GM12872 (cell line): ENCODE results near the gene CPT1A.

Experiments used
- TF ChIP-seq, protein P1 (sequence below): IDR thresholded peaks from 3 replicates; pipeline ENCODE4 v1.5.1; 2011; ENCODE audit warnings: low read depth, mild to moderate bottlenecking, low read length, moderate library complexity; ENCODE audit not compliant: insufficient read depth

Gene CPT1A

DNA sequence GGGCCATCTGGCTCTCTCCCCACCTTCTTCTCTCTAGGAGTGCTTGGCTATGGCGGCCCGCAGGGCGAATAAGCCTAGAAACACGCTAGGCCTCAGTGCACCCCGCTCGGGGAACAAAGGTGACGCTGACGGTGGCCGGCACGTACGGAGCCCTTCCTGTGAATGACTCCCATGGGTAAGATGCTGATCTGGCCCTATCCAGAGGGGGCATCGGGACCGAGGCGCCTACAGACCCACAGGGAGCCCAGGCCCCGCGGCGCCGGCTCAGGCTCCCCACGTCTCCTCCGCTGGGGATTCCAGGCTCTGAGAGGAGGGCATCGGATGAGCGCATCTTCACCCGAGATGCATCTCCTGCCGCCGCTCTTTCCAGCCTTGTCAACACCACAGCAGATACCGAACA is 59.0 kb downstream of the CPT1A start:
- TF ChIP-seq, protein P1, sequence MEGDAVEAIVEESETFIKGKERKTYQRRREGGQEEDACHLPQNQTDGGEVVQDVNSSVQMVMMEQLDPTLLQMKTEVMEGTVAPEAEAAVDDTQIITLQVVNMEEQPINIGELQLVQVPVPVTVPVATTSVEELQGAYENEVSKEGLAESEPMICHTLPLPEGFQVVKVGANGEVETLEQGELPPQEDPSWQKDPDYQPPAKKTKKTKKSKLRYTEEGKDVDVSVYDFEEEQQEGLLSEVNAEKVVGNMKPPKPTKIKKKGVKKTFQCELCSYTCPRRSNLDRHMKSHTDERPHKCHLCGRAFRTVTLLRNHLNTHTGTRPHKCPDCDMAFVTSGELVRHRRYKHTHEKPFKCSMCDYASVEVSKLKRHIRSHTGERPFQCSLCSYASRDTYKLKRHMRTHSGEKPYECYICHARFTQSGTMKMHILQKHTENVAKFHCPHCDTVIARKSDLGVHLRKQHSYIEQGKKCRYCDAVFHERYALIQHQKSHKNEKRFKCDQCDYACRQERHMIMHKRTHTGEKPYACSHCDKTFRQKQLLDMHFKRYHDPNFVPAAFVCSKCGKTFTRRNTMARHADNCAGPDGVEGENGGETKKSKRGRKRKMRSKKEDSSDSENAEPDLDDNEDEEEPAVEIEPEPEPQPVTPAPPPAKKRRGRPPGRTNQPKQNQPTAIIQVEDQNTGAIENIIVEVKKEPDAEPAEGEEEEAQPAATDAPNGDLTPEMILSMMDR = no peak

DNA sequence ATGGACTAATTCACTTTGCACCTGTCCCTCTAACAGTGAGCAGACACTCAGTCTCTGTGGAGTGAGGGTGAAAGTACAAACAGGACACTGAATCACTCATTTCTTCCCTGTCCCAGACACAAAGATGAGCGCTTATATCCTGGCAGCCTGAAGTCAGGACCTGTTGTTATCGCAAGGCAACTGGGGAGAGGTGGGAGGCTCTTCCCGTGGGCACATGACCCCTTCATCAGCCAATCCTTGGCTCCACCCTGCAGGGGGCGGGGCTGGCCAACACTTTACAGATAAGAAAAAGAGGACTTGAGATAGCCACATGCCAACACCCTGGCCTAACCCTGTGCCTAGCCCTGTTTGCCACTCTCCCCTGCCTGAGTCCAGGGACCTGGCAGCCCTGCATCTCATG is 60.9 kb downstream of the CPT1A start:
- TF ChIP-seq, protein P1 = no peak

DNA sequence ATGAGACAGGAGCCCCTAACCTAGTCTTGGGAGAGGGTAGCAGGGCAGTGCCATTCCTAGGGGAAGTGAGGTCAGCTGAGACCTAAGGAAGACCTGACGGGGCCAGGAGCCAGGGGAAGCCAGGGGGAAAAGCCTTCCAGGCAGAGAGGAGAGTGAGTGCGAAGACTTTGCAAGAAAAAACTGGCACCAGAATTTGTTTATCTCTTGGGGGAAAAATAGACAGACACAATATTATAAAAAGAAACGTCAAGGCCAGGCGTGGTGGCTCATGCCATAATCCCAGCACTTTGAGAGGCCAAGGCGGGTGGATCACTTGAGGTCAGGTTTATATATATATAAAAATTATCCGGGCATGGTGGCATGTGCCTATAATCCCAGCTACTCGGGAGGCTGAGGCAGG is 63.5 kb downstream of the CPT1A start:
- TF ChIP-seq, protein P1 = no peak

DNA sequence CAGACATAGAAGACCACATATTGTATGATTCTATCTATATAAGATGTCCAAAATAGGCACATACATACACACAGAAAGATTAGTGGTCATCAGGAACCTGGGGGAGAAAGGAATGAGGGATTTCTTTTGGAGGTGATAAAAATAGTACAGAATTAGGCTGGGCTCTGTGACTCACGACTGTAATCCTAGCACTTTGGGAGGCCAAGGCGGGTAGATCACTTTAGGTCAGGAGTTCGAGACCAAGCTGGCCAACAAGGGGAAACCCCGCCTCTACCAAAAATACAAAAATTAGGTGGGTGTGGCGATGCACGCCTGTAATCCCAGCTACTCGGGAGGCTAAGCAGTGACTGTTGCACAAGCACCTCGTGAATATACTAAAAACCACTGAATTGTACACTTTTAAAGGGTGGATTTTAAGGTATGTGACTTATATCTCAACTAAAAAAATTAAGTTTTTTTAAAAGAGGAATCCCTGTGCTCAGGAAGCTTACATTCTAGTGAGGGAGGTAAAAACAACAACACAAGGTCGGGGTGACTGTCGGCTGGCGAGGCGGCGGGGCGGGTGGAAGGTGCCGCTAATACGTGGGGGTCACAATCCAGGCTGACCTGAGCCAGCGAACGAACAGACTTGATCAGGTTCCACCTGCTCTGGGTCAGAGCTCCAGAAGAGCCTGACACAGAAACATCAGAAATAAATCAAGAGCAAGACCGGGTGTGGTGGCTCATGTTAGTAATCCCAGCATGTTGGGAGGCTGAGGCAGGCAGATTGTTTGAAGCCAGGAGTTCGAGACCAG is 65.1 kb downstream of the CPT1A start:
- TF ChIP-seq, protein P1 = no peak

DNA sequence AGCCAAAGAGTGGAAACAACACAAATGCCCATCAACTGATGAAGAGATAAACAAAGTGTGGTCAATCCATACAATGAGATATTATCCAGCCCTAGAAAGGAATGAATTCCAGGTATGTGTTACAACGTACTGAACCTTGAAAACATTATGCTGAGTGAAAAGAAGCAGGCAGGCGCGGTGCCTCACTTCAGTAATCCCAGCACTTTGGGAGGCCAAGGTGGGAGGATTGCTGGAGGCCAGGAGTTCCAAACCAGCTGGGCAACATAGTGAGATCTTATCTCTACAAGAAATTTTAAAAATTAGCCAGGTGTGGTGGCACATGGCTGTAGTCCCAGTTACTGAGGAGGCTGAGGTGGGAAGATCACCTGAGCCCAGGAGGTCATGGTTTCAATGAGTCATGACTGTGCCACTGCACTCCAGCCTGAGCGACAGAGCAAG is 65.7 kb downstream of the CPT1A start:
- TF ChIP-seq, protein P1 = no peak

DNA sequence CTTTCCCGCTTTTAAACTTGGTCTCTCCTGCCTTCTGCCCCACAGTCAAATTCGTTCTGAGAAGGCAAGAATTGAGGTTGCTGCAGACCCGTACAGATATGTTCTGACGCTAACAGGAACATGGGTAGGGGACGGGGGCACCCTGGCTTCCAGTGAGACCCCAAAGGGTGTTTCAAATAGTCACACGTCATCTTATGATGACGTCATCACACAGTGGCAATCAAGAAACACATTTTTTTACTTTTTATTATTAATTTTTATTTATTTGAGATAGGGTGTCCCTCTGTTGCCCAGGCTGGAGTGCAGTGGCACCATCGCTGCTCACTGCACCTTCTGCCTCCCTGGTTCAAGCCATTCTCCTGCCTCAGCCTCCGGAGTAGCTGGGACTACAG is 67.5 kb downstream of the CPT1A start:
- TF ChIP-seq, protein P1 = no peak

DNA sequence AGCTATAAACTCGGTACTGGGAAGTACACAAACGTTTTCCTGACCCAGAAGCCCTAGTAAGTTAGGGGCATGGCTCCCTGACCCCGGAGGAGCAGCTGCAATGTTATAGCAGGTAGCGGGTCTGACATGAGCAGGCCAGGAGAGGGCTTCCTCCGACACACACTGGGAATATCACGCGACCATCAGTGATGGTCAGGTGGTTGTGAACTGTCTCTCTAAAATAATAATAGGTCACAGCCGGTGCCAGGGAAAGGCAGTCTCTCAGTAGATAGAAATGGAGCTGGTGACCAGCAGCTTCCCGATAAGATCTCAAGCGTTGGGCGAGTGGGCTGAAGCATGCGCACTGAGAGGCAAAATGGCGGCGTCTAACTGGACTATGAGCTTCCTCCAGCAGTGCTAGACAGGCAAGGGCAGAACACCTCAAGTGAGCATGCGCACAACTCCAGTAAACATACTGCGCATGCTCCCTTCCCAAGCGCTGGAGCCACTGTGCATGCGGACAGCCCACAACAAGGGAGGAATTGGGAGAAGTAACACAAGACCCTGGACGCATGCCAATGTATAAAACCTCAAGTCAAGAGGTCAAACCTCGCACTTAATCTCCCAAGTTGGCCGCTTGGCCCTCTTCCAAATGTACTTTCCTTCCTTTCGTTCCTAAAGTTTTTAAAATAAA is 68.1 kb downstream of the CPT1A start:
- TF ChIP-seq, protein P1 = no peak
